T-helper 1 cell treated with Interleukin-12 subunit alpha and Interleukin-12 subunit beta and Interleukin-4 antibody, amounts not matched to agents 30 μg/mL and 1 μg/mL, for 36 hours (primary cell): ENCODE results near the gene C6orf15.

Source experiments
- H3K27ac Mint-ChIP-seq: one replicate; pipeline ENCODE4 v1.8.0; 2021; ENCODE audit warnings: mild to moderate bottlenecking, mixed read lengths
- H3K27me3 Mint-ChIP-seq: one replicate; pipeline ENCODE4 v1.8.0; 2021; ENCODE audit warnings: low read depth, mixed read lengths
- H3K36me3 Mint-ChIP-seq: one replicate; pipeline ENCODE4 v1.8.0; 2021; ENCODE audit warnings: low read depth, mixed read lengths
- H3K4me1 Mint-ChIP-seq: one replicate; pipeline ENCODE4 v1.8.0; 2021; ENCODE audit warnings: low read depth, mixed read lengths
- H3K4me3 Mint-ChIP-seq: one replicate; pipeline ENCODE4 v1.8.0; 2021; ENCODE audit warnings: mild to moderate bottlenecking, moderate library complexity, mixed read lengths
- H3K9me3 Mint-ChIP-seq: one replicate; pipeline ENCODE4 v1.8.0; 2021; ENCODE audit warnings: mixed read lengths

C6orf15 gene

DNA sequence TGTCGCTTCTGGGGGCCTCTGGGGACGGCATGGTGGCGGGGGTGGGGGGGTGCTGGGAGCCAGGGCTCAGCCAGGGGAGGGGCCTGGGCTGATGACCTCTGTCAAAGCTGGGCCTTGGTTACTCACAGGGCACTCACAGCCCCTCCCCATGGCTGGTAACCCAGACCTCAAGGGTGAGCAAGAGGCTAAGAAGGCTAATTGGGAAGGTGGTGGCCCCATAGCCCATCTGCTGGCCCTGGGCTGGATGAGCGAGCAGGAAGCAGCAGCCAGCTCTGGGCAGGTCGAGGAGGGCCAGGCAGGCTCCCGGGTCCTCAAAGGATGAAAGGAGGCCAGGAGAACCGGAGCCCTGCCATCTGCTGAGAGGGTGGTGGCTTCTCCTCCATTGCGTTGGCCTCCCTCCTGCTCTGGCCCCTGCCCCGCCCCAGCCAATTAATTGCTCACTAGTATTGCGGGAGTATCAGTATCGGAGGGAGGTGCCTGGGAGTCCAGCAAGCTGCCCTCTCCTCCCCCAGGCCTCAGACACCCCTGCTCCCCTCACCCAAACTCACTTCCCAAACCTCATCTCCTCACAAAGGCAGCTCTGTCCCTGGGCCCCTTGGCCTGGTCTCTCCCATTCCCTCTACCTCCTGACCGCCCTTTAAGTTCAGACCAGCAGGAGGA is 8.9 kb upstream of the C6orf15 start:
- Mint-ChIP-seq H3K4me1 (no peaks in the 10 kb centered on the region), H3K27me3 (peaks cover 9% of the 10 kb centered on the region), H3K36me3 (no peaks in the 10 kb centered on the region), H3K4me3 (no peak overlapping the region), H3K27ac (no peak overlapping the region), H3K9me3 (no peaks in the 10 kb centered on the region)

DNA sequence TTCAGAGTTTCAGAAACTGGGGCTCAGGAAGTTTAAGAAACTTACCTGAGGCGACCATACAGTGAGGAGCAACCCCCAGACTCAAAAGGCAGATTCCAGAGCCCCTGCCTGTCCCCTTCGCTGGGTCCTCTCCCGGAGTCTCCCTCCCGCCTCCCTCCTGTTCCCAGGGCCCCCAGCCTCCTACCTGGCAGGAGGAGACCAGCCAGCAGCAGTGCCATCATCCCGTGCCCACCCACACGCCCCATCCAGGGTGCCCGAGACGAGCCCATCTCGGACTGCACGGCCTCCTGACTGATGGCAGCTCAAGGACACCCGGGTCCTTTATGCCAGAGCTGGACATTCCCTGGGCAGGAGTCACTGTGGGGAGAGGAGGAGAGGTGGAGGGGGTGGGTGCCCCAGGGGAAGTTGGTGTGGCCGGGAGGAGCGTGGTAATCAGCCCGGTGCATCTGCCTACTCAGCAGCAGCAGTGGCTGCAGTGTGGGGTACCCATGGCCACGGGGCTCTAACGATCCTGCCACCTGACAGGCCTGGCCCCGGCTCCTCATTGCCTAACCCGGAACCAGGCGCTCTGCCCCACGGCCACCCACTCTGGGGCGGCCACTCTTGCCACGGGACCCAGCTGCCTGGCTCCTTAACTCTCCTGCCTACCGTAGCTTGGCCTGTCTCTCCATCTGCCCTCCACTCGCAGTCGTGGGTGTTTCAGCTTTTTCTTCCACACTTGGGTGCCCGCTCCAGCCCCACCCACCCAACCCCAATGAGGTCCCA is 8.0 kb upstream of the C6orf15 start, which contains the start of gene CDSN:
CDSN (minus strand) TSS at position 296 of the 765 bp plus-strand sequence; CDS start at position 269, 27 bp downstream.
- Mint-ChIP-seq H3K4me3 (no peak within 1 kb of the TSS), H3K27me3 (peaks cover 14% of the 10 kb centered on the region), H3K9me3 (no peaks in the 10 kb centered on the region), H3K4me1 (no peaks in the 10 kb centered on the region), H3K36me3 (no peaks in the 10 kb centered on the region), H3K27ac (no peak within 1 kb of the TSS)

DNA sequence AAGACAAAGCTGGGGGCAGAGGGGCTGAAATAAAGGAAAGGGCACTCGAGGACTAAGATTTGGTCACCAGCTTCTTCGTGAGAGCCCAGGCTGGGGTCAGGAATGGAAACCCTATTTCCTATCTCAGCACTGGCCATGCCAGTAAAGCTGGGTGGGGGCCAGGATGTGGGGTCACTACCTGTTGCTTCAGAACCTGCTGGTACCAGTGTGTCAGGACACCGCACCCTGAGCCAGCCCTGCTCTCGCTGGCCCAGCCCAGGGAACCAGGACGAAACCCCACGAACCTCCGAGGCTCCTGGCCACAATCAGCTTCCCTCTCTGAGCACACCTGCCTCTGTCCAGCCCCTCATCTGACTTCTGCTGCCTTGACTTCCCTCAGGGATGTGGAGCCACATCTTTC is 5.8 kb upstream of the C6orf15 start:
- no peaks in the 10 kb centered on the region for H3K4me1 Mint-ChIP-seq
- H3K27me3 Mint-ChIP-seq: peaks cover 23% of the 10 kb centered on the region
- H3K4me3 Mint-ChIP-seq: no peak overlapping the region
- no peaks in the 10 kb centered on the region for H3K36me3 Mint-ChIP-seq
- H3K27ac Mint-ChIP-seq: no peak overlapping the region
- no peaks in the 10 kb centered on the region for H3K9me3 Mint-ChIP-seq

DNA sequence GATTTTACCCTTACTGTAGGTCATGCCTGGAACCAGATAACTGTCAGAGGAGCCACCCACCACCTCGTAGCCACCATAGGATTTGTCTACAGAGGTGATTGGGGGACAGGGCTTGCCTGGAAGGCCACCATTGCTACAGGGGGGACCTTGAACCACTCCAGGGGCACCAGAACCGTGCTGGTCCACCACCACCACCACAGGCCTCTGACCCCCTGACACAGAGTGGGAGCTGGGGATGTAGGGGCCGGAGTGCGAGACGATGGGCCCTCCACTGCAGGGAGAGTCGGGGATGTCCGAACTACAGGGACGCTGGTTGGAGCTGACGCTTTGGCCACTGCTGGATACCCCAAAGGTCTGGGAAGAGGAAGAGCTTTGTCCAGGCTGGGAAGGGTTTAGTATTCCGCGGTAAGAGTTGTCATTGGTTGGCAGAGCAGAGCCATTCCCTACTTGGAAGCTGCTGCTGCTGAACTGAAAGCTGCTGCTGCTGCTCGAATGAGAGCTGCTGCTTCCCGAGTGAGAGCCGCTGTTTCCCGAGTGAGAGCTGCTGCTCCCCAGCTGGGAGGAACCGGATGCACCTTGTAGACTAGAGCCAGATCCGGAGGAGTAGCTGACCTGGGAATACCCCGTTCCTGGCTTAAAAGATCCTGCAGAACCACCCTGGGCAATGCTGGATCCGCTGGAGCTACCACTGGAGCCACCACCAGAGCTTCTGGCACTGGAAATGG is 4.4 kb upstream of the C6orf15 start:
- H3K4me3 Mint-ChIP-seq: no peak overlapping the region
- H3K9me3 Mint-ChIP-seq: no peaks in the 10 kb centered on the region
- H3K4me1 Mint-ChIP-seq: no peaks in the 10 kb centered on the region
- H3K27ac Mint-ChIP-seq: no peak overlapping the region
- no peaks in the 10 kb centered on the region for H3K36me3 Mint-ChIP-seq
- H3K27me3 Mint-ChIP-seq: peaks cover 27% of the 10 kb centered on the region

DNA sequence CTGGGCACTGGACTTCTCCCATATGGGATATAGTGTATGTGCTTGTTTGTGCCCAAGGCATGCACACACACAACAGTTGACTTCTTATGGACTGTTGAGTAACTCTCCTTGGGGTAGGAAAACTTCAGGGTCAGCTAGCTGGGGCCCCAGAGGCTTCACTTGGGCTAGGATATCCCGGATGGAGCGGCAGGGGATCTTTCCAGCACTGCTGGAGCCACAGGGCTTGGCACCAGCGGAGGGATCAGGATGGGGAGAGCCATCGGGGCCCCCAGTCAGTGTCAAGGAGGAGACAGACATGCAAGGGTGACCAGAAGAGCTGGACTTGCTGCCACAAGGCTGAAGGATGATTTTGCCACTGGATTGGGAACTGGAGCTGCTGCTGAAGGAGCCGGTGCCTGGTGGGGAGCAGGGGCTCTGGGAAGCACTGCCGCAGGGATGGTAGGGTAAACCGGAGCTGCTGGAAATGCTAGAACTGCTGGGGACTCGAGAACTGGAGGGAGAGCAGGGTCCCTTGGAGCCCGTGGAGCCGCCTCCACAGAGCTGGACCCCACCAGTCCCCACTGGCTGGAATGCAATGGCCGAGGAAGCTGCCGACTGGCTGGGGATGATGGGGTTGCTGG is 3.7 kb upstream of the C6orf15 start:
- H3K4me1 Mint-ChIP-seq: no peaks in the 10 kb centered on the region
- H3K27ac Mint-ChIP-seq: no peak overlapping the region
- H3K27me3 Mint-ChIP-seq: peaks cover 27% of the 10 kb centered on the region
- H3K4me3 Mint-ChIP-seq: no peak overlapping the region
- no peaks in the 10 kb centered on the region for H3K36me3 Mint-ChIP-seq
- H3K9me3 Mint-ChIP-seq: no peaks in the 10 kb centered on the region

DNA sequence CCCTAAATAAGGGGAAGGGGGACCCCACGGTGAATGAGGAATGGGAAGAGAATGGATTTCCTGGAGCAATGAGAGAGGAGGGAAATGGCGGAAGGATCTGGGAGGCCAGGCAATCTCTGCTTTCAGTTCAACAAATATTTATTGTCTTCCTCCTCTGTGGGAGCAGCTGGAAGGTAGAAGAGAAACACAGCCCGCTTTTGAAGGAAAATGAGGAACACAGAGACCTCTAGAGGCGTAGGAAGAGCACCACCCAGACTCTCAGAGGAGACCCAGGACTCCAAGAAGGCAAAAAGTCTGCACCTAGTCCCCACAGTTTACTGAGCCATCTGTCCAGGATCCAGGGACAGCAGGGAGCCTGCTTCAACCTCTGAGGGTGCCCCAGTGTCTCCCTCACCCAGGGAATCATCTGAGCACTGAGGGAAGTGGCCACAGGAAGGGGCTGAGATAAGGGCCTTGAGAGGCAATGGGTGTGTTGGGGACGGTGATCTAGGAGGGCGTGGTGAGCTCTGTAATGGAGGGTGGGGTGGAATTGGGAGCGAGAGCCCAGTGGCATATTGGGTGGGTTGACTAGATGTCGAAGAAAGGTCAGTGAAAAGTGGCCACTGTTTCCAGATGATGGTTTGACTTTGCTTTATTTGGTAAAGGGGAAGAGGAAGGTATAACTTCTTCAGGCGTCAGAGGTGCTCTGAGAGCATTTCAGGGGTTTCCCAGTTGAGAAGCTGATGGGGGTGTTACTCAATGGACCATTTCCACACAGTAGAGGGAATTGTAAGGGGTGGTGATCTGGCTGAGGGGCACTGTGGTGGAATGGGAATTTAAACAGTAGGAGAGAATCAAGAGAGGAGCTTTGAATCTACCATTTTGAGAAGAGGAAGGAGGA is 2.8 kb upstream of the C6orf15 start:
- no peak overlapping the region for H3K27ac Mint-ChIP-seq
- no peaks in the 10 kb centered on the region for H3K36me3 Mint-ChIP-seq
- no peak overlapping the region for H3K4me3 Mint-ChIP-seq
- H3K9me3 Mint-ChIP-seq: no peaks in the 10 kb centered on the region
- H3K4me1 Mint-ChIP-seq: no peaks in the 10 kb centered on the region
- peaks cover 29% of the 10 kb centered on the region for H3K27me3 Mint-ChIP-seq

DNA sequence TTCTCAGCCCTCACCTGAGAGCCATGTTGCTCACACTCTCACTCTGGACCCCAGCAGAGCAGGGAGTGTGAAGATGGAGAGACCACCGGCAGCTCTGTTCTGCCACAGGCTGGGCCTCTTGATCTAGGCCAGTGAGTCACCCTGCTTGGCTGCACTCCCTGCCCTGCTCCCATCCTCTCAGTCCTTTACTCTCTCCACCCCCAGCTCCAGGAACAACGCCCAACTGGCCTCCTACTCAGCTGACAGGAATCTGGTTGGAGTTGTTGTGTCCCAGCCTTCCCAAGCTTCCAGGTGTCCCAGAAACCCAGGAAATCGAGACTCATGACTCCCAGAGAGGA is 2.1 kb upstream of the C6orf15 start, which contains the start of gene PSORS1C1:
PSORS1C1 (plus strand) TSS at position 260 of the 338 bp plus-strand sequence. CDS start 14,833 bp downstream, outside the sequence.
- no peak within 1 kb of the TSS for H3K27ac Mint-ChIP-seq
- no peaks in the 10 kb centered on the region for H3K9me3 Mint-ChIP-seq
- H3K36me3 Mint-ChIP-seq: no peaks in the 10 kb centered on the region
- H3K4me3 Mint-ChIP-seq: no peak within 1 kb of the TSS
- no peaks in the 10 kb centered on the region for H3K4me1 Mint-ChIP-seq
- peaks cover 36% of the 10 kb centered on the region for H3K27me3 Mint-ChIP-seq

DNA sequence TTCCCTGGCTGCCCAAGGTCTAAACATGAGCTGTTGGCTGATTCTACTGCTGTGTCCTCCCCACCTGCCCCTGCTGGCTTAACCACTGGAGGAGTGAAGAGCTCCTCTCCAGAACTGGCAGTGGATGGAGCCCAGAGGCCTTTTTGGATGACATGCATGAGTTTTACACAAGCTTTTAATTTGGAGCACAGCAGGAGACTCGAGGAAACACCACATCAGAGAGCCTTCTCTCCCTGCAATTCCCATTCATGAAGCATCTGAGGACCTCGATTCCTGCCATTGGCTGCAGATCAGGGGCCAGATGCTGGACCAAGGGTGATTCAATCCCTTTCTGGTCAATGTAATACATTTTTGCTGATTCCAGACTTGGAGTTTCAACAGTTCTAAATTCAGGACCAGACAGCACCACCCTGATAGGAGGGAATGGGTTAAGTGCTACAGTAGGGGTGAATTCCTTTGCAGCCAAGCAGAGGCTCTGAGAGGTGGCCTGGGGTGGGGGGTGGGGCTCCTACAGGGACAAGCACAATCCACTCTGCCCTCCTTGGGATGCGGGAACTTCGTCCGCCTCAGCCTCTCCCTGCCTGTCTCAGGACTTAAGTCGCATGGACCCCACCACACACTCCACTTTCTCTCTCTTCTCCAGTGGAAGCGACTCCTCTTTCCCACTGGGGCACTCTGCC is 1.6 kb upstream of the C6orf15 start:
- Mint-ChIP-seq H3K4me3 (no peak overlapping the region), H3K4me1 (no peaks in the 10 kb centered on the region), H3K27ac (no peak overlapping the region), H3K36me3 (no peaks in the 10 kb centered on the region), H3K9me3 (no peaks in the 10 kb centered on the region), H3K27me3 (peaks cover 34% of the 10 kb centered on the region)

DNA sequence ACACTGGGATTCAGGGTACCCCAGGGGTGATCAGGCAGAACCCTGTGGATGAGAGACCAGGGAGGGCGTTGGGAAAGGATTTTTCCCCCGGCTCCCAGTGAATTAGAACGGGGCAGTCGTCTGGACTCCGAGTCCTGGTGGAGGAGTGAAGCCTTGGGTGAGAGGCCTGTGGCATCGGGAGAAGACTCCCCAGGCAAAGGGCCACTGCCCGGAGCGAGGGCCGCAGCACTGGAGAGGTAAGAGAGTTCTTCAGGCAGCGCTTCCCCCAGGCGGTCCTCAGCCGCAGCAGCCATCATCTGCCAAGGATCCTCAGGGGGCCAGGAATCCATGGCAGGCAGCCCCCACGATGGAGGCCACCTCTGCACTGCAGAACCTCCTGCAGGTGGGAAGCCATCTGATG is 663 bp downstream of the C6orf15 start:
- Mint-ChIP-seq H3K27me3 (peaks cover 29% of the 10 kb centered on the region), H3K4me3 (no peak overlapping the region), H3K9me3 (no peaks in the 10 kb centered on the region), H3K36me3 (no peaks in the 10 kb centered on the region), H3K27ac (no peak overlapping the region), H3K4me1 (no peaks in the 10 kb centered on the region)

DNA sequence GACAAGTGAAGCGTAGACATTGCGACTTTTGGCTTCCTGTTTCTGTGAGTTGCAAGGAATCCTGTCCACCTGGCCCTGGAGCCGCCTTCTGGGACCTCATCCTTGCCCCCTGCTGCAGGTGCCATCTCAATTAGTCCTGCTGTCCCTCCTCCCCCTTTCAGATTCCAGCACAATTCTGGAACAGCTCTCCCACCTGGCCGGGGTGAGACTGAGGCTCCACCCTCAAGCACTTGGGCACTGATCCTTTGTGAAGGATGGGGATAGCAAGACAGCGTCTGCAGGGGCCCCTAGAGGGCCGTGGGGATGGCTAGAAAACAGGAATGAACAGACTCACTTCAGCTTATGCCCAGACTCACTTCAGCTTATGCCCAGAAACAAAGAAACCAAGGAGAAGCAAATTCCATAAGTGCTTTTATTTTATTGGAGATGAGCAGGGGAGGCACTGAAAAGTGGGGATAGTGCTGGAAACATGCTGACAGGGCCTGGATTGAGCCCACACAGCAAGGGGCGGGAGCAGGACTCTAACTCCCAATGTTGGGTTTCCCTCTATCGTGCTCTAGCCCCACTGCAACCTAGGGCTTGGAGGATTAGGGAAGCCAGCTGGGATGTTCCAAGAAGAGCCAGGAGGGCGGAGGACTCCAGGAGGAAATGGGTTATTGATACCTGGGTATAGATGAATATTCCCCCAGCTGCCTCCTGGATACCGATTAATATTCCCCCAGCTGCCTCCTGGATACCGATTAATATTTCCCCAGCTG is 1.4 kb downstream of the C6orf15 start:
- Mint-ChIP-seq H3K27ac (no peak overlapping the region), H3K36me3 (no peaks in the 10 kb centered on the region), H3K4me3 (no peak overlapping the region), H3K27me3 (peaks cover 29% of the 10 kb centered on the region), H3K4me1 (no peaks in the 10 kb centered on the region), H3K9me3 (no peaks in the 10 kb centered on the region)

DNA sequence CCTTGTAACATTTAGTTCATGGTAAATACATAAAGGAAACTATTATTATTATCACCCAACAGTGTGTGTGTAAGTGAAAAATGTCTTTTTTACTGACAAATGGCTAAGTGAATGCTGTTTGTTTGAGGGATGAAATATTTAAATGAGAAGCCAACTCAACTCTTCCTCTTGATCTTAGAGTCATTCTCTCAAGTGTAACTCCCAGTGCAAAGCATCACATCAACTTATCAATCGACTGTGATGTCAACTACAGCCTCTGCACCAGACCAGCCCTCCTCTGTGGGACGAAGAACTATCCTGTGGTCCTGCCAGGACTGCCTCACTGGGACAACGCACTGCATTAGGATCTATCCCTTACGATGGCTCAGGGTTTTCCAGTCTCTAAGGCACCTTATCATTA is 5.3 kb downstream of the C6orf15 start:
- Mint-ChIP-seq H3K4me1 (no peaks in the 10 kb centered on the region), H3K36me3 (no peaks in the 10 kb centered on the region), H3K27ac (no peak overlapping the region), H3K27me3 (peaks cover 14% of the 10 kb centered on the region), H3K9me3 (no peaks in the 10 kb centered on the region), H3K4me3 (no peak overlapping the region)

DNA sequence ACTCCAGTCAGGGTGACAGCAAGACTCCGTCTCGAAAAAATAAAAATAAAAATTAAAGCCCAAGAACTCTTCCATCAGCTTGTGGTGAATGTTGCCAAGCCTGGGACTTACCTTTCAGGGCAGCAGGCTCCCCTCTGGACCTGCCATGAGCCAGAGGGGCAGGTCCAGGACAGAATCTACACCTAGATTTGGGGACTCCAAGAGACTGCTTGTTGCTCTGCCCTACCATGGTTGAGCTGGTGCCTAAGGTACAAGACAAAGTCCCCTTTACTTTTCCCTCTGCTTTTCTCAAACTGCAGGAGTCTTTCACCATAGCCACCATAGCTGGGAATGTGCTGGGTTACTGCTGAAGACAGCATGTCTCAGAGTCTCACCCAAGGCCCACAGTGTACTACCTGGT is 9.2 kb downstream of the C6orf15 start:
- no peak overlapping the region for H3K4me3 Mint-ChIP-seq

DNA sequence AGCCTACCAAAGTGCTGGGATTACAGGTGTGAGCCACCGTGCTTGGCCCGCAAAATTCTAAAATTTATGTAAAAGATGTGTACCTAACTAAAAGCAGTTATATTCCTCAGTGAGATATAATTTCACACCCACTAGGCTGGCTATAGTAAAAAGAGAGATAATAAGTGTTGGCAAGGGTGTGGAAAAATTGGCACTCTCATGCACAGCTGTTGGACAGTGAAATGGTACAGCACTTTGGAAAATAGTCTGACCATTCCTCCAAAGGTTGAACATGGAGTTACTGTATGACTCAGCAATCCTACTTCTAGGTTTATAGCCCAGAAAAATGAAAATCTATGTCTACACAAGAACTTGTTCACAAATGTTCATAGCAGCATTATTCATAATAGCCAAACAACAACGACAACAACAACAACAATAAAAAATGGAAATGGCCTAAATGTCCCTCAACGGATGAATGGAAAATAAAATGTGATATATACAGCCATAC is 13.9 kb downstream of the C6orf15 start:
- Mint-ChIP-seq H3K9me3 (no peaks in the 10 kb centered on the region), H3K4me1 (peaks cover 13% of the 10 kb centered on the region), H3K27ac (no peak overlapping the region), H3K27me3 (peaks cover 10% of the 10 kb centered on the region), H3K36me3 (no peaks in the 10 kb centered on the region), H3K4me3 (no peak overlapping the region)

More for the DNA sequence above, 9.2 kb downstream of the C6orf15 start:
- no peak overlapping the region for H3K27ac Mint-ChIP-seq
- no peaks in the 10 kb centered on the region for H3K4me1 Mint-ChIP-seq
- peaks cover 10% of the 10 kb centered on the region for H3K27me3 Mint-ChIP-seq
- H3K36me3 Mint-ChIP-seq: no peaks in the 10 kb centered on the region
- no peaks in the 10 kb centered on the region for H3K9me3 Mint-ChIP-seq
